Activated CD4-positive, CD25-positive, alpha-beta regulatory T cell (primary cell): ENCODE measurements around the gene GMIP.

Source experiments
- DNase-seq, 4 experiments: peaks; one replicate each; lab custom pipeline; 2025; lab: John Stamatoyannopoulos, UW

The GMIP gene

DNA sequence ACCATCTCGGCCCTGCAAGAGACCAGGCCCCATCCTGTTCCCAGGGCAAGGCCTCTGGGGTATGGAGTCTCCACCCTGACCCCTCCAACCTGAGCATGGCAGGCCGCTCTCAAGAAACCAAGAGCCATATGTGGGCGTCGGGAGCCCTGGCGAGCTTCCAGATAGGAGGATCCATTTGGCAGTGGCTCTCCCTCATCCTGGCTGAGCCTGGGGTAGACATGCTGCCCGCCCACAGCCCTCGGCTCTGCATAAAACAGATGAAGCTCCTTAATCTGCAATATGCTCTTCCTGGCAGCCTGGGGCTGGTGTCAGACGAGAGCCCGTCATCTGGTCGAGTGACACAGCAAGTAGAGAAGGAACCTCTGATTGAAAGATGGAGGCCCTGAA, 13.9 kb upstream of the GMIP start:
- no peak for DNase-seq

DNA sequence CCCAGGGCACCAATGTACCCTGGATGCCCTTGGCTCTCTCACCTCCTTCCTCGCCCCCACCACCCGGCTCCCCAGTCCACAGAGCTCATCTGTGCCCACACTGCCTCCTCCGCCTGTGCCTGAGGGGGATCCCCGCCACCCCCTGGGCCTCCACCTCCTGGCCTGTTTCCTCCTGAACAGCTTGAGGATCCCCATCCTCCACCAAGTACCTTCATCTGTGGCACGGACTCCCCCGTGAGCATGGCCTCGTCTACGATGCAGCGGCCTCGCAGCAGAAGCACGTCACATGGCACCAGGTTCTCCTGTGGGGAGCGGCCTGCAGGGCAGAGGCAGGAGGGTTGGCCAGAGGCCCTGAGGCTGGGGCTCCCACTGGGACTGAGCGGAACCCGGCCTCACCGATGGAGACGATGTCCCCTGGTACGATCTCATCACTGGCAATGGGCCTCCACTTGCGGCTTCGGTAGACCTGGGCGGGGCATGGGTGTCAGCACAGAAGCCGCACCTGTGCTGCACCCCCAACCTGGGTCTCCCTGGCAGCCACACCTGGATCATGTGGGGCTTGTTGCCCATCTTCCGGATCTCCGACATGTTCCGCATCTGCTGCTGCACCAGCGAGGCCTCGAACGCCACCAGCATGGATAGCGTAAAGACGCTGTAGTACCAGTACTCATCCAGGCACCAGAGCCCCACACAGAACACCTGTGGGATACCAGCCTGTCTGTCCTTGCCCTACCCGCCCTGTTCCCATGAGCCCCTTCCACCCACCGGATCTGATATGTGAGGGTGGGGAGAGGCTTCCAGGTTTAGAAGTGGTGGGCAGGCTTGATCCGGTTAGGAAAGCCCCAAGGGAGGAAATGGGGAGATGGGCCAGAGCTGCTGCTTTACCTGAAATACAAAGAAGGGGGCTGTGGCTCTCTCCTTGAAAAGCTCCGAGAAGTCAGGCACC, 13.3 kb upstream of the GMIP start:
- no peak for DNase-seq

- no peak for DNase-seq
Observed at GRCh38 chr19:19655641-19656343, 12.3 kb upstream of the GMIP start.

DNA sequence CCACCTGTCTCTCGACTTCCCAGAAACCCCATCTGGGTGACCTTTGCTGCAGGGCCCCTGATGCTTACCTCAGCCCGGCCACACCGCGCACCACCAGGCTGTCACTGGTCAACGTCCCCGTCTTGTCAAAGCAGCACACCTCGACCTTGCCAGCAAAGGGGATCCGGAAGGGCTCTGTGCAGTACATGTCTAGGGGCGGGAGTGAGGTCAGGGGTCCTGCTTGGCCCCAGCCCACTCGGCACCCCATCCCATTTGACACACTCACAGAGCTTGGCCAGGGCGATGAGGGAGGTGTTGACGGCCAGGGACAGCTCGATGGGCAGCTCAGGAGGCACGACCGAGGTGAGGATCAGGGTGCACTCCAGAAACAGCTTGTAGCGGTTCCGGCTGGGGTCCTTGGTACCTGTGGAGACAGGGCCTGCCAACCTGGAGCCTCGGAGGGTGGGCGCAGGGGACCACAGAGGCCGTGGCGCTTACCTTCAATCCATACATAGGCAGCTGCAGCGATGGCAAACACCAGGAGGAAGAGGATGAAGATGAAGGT, 11.7 kb upstream of the GMIP start:
- no peak for DNase-seq

- DNase-seq, result no peak
Observed at GRCh38 chr19:19654441-19654840, 11.0 kb upstream of the GMIP start.

DNA sequence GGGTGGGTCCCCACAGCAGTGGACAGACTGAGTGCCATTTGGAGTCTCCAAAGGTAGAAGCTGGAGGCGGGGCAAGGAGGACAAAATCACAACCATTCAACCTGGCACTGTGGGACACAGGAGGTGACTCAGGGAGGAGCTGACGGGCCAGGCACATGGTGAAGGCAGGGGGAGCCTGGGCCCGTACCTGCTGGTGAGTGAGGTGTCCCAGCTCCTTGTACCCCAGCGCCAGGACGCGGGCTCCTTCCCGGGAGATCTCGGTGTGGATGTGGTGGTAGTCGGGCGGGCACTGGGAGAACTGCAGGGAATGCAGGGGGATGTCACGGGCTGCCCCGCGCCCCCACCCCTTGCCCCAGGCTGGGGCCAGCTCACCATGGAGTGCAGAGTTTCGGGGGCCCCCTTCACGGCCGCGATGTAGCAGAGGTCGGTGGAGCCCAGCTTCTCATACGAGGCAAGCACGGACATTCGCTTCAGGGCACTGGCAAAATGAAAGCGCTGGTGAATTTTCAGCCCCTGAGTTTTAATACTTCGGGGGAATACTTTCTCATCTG, 10.2 kb upstream of the GMIP start:
- no peak for DNase-seq

DNA sequence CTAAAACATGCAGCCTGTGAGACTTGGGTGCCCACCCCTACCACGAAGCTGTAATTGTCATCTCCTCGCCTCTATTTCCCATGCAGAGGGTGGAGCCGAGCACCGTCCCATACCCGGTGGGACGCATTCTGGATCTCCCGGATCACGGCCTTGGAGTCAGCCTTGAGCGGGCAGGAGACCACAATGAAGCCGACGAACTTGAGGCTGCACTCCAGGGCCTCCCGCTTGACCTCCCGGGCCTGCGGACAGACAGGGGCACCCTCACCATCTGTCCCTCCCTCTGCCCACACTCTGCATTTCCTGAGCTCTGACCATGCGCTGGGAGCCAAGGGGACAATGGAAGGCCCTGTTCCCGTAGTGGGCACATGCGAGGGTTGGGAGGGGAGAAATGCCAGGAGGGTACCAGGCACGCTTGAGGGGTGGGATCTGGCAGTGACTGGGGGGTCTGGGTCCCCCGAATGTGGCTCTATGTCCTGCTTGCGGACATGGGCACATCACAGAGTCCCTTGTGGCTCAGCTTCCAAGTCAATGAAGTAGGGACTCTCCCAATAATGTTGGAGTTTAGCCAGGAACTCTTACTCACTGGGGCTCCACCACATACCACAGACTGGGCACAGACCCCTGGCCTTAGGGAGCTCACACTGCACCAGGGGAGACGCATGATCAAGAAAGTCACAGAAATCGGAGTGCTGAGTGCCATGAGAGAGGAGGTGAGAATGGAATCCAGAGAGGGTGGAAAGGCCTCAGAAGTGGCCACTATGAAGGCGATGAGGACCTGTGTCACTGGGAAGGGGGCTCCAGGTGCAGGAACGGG, 9.2 kb upstream of the GMIP start:
- DNase-seq, result no peak

GRCh38 chr19:19651076-19651475, 7.6 kb upstream of the GMIP start:
- no peak for DNase-seq

DNA sequence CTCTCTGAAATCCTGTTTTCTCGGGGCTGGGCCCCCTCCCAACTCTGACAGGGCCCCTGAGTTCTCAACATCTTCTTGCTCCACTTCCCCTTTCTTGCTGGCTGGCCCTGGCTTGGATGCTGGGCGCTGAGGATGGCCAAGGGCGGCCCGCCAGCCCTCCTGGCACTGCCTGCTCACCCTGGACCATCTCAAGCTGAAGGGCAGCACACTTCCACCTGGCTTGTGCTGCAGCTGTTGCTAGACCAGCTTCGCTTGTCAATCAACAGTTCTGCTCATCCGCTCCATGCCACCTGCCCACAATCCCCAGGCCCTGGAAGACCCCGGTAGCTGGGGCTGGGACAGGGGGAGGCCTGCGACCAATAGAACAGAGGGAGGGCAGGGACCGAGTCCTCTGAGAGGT, 6.9 kb upstream of the GMIP start:
- no peak for DNase-seq

- DNase-seq, result no peak
Observed at GRCh38 chr19:19649580-19649995, 6.1 kb upstream of the GMIP start.

- no peak for DNase-seq
Observed at GRCh38 chr19:19649155-19649554, 5.7 kb upstream of the GMIP start.

DNA sequence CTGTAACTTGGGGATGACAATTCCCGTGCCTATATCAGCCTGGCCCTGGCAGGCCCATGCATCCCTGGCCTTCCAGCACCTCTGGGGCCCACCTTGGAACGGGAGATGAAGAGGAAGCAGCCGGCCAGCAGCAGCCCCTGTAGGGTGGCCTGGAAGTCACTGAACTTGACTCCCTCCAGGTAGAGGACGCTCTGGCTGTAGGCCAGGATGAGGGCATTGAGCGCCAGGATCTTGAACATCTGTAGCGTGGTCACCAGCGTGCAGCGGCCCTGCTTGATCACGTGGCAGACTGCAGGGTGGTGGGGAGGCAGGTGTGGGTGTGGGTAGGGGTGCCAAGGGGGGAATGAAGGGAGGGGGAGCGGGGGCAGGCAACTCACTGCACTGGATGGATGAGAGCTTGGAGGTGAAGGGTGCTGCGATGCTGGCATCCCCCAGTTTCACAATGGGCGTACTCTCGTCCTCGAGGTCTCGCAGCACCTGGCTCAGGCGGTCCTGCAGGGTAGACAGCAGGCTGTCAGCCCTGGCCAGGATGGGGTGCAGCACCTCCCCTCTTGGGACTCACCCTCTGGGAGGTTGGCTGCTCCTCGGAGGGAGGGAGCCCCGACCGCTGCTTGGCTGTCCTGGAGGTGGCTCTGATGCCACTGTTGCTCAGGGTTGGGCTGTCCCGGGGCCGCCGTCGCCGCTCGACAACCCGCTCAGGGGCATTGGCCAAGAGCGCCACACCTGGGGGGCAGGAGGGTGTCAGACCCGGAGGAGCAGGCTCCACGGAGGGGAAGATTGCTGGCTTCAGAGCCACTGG, 3.8 kb upstream of the GMIP start:
- no peak for DNase-seq

GRCh38 chr19:19645233-19645870, 1.9 kb upstream of the GMIP start:
- no peak for DNase-seq

DNA sequence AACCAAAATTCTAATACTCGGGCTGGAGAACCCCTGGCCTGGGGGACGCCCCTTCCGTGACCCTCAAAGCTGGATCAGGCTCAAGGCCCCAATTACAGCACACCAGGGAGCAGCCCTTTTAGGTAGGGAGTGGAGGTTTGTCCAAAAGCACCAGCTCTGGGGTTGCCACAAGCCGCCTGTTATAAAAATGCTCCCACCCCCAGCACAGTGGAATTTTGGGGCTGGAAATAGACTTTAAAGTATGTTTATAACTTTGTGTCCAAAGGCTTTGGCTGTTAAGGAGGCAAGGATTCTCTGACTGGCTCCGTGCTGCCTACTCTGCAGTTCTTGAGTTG, 564 bp upstream of the GMIP start:
- DNase-seq, result no peak

DNA sequence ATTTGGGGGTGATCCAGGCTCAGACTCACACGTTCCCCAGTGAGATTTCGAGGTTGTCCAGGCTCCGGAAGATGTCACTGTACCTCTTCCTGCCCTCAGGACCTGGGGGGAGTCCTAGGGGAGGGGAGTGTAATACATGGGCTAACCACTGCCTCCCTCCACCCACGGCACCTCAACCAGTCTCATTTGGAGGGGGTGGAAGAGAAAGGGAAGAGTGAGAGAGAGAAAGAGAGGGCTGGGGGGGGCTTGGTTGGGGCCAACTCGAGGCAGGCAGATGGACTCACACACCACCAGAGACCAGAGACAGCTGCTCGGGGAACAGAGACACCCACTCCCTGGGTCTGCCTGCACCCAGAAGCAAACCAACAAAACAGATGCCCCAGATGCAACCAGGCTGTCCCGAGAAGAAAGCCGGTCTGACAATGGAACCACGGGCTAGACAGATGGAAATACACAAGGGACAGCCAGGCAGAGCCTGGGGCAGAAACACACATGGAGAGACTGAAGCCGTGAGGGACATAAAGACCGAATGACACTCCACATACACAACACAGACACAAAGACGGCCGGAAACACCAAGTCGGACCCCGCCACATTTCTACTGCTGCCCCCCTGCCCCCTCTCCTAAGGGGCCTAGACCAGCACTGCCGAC, 825 bp downstream of the GMIP start:
- DNase-seq, result no peak

DNA sequence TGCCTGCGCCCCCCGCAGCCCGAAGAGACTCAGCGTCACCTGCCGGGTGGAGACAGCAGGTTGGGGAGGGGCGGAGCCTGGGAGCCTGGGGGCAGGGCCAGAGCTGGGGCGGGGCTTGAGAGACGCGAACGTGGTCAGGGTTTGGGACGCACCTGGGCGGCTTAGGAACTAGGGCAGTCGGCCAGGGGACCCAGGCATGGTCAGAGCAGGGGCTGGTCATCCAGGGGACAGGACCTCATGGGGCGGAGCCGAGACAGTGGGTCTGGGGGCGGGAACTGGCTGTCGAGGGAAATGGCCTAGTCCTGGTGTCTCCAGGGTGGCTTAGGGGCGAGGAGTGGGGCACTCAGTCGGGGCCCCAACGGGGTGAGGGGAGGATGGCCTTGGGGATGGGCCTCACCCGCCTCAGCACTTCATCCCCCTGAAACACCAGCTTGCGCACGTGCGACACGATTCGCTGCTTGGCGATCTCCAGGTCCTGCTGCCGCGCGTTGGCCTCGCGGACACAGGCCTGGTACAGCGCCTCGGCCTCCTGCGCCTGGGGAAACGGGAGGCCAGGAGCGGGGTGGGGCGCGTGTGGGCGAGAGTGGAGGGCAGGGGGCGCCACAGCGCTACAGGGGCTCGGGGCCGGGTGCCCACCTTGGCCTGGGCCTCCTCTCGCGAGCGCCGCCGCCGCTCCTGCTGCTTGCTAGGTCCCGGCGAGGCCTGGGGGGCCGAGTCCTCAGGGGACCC, 5.8 kb downstream of the GMIP start:
- no peak for DNase-seq

GRCh38 chr19:19637186-19637522, 6.3 kb downstream of the GMIP start:
- DNase-seq, result no peak

DNA sequence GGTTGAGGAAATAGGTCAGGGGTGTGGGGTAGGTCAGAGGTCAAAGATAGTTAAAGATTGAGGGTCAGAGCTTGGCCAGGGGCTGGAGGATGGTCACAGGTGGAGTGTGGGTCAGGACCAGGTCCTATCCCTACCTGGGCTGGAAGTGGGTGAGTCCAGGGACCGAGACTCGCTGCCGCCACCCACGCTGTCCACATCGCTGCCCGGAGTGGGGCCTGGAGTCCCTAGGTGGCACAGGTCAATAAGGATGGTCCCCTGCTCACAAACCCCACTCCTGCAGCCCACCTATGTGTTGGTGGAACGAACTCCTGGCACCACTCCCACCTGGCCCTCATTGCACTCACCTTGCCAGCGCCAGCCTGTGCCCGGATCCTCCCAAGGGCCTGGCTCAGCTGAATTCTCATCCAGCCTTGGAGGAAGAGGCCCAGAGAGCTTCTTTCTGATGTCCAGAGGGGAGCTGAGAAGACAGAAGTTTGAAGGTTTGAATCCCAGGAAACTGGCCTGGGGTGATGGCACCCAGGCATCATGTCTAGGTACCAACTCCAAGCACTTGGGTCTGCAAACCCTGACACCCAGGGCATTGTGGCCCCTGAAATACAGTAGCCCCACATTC, 6.8 kb downstream of the GMIP start:
- no peak for DNase-seq

- no peak for DNase-seq
Observed at GRCh38 chr19:19635313-19635702, 8.1 kb downstream of the GMIP start.
